VCaP (cell line): Measurements from ENCODE around the gene TANK.
"Not testable (repeated sequence)": the region's sequence is repeated elsewhere in the genome, so short reads cannot be mapped to it uniquely, and the experiment has no call there.

Source experiments
- H3K27ac ChIP-seq: fragments of 450-650 bp; 2 replicates; pipeline ENCODE4 v1.5.1; 2017
- CTCF ChIP-seq: fragments of 450-650 bp; conservative IDR thresholded peaks from 2 replicates; pipeline ENCODE4 v1.5.1; 2017; ENCODE audit warnings: mild to moderate bottlenecking, moderate library complexity

TANK gene

GRCh38 chr2:161123531-161124030 lies 36.6 kb upstream of the TANK start:
- TF ChIP-seq CTCF: no peak
- peak overlapping the region; percentile 10; the same call in 1 of the 2 replicates for H3K27ac ChIP-seq

GRCh38 chr2:161124201-161124600 lies 36.0 kb upstream of the TANK start:
- TF ChIP-seq CTCF: no peak

GRCh38 chr2:161128885-161129284 lies 31.3 kb upstream of the TANK start:
- H3K27ac ChIP-seq: no peak overlapping the region
- no peak for TF ChIP-seq CTCF

More at GRCh38 chr2:161124201-161124600, 36.0 kb upstream of the TANK start:
- peak overlapping the region; percentile 10; the same call in 1 of the 2 replicates for H3K27ac ChIP-seq

- H3K27ac ChIP-seq: no peak overlapping the region
- TF ChIP-seq CTCF: no peak
Measured at GRCh38 chr2:161130354-161130753, 29.9 kb upstream of the TANK start.

- no peak for TF ChIP-seq CTCF
- no peak overlapping the region for H3K27ac ChIP-seq
Measured at GRCh38 chr2:161131074-161131680, 29.1 kb upstream of the TANK start.

- no peak for TF ChIP-seq CTCF
- H3K27ac ChIP-seq: no peak overlapping the region
Measured at GRCh38 chr2:161131804-161132203, 28.4 kb upstream of the TANK start.

- not testable (repeated sequence) for H3K27ac ChIP-seq
Measured at GRCh38 chr2:161132384-161132783, 27.8 kb upstream of the TANK start.

- no peak for TF ChIP-seq CTCF
- H3K27ac ChIP-seq: no peak overlapping the region
Measured at GRCh38 chr2:161133366-161133765, 26.9 kb upstream of the TANK start.
